B cell (primary cell): ENCODE data around the gene OSCAR.

Source experiments
- EZH2 ChIP-seq: IDR thresholded peaks from 2 replicates; pipeline ENCODE4 v1.6.1; 2012; ENCODE audit warnings: borderline replicate concordance, low read depth, mild to moderate bottlenecking, moderate library complexity, low read length; ENCODE audit not compliant: insufficient read depth, poor library complexity, severe bottlenecking
- TF ChIP-seq, protein P1 (sequence below): fragments of 200-600 bp; IDR thresholded peaks from one replicate; pipeline ENCODE4 v1.8.0; 2022; ENCODE audit warnings: antibody characterized with exemption, mild to moderate bottlenecking

DNA sequence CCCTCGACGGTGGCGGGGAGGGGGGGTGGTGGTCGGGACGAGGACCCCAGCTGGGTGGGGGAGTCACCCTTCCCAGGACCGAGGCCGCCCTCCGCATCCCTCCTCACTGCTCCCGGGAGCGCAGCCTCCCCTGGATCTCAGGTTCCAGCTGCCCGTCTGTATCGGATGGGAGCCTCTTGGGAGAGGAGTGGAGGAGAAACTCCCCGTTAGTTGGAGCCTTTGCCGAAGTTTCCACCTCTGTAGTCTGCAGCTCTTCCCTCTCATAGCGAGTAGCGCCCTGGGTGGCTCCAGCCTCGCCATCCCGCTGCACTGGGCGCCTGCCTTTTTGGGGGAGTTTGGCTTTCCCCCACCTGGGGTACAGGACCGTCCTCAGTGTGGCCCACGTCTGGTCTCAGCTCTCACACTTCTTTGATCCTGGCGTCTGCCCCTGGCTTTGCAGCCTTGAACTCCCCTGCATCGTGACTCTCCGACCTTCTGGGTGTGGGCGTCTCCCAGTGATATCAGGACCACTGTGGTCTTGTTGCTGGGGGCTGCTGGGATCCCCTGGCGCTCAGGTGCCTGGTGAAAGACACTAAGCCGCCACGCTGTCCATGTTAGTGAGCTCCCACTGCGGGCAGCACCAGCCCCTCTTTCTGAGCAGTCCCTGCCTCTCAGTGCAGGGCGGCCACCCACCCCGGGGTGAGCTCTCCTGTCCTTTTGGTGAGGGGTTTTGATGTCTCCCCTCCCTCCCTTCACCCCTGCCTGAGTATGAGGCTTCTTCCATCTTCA lies 38.1 kb upstream of the OSCAR start:
- no peak for TF ChIP-seq EZH2
- TF ChIP-seq, protein P1, sequence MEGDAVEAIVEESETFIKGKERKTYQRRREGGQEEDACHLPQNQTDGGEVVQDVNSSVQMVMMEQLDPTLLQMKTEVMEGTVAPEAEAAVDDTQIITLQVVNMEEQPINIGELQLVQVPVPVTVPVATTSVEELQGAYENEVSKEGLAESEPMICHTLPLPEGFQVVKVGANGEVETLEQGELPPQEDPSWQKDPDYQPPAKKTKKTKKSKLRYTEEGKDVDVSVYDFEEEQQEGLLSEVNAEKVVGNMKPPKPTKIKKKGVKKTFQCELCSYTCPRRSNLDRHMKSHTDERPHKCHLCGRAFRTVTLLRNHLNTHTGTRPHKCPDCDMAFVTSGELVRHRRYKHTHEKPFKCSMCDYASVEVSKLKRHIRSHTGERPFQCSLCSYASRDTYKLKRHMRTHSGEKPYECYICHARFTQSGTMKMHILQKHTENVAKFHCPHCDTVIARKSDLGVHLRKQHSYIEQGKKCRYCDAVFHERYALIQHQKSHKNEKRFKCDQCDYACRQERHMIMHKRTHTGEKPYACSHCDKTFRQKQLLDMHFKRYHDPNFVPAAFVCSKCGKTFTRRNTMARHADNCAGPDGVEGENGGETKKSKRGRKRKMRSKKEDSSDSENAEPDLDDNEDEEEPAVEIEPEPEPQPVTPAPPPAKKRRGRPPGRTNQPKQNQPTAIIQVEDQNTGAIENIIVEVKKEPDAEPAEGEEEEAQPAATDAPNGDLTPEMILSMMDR, result no peak
